ENCODE results near the gene LILRB3. TPM values are rescaled to one million over a fixed set of nuclear protein-coding genes. Genes with fewer than 3 reads are reported as not detected.
"Not testable (repeated sequence)": the region's sequence is repeated elsewhere in the genome, so short reads cannot be mapped to it uniquely, and the experiment has no call there.

LILRB3 gene
- total RNA-seq, 1 experiment from 2014 or later = not detected

GRCh38 chr19:54209058-54209810, 13.6 kb downstream of the LILRB3 start:
- DNase-seq = peak; percentile 76
- H3K36me3 ChIP-seq (replicated peaks; ENCODE audit: control insufficient read depth, insufficient read depth, low read length) = peaks cover 29% of the 10 kb centered on the region

DNA sequence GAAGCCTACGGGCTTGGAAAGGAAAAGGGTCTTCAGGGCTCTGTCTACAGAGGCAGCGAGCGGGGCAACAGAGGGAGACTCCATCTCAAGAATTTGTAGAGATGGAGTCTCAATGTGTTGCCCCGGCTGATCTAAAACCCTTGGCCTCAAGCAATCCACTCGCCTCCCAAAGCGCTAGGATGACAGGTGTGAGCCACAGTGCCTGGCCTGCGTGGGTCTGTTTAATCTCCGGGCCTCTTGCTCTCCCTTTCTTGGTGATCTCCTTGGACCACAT, 14.1 kb downstream of the LILRB3 start:
- Histone ChIP-seq H3K4me3 (ENCODE audit: insufficient read depth, low read depth, low read length) (no peak overlapping the region), H3K27me3 (ENCODE audit: control insufficient read depth, insufficient read depth, low read length) (no peaks in the 10 kb centered on the region), H3K36me3 (replicated peaks; ENCODE audit: control insufficient read depth, insufficient read depth, low read length) (peaks cover 32% of the 10 kb centered on the region)
- no peak for DNase-seq

More at GRCh38 chr19:54209058-54209810, 13.6 kb downstream of the LILRB3 start:
- Histone ChIP-seq H3K4me3 (ENCODE audit: insufficient read depth, low read depth, low read length) (no peak overlapping the region), H3K27me3 (ENCODE audit: control insufficient read depth, insufficient read depth, low read length) (no peaks in the 10 kb centered on the region)

- H3K27me3 ChIP-seq (ENCODE audit: control insufficient read depth, insufficient read depth, low read length) = no peaks in the 10 kb centered on the region
- H3K4me3 ChIP-seq (ENCODE audit: insufficient read depth, low read depth, low read length) = no peak overlapping the region
- peaks cover 37% of the 10 kb centered on the region for H3K36me3 ChIP-seq (replicated peaks; ENCODE audit: control insufficient read depth, insufficient read depth, low read length)
- DNase-seq = peak; percentile 64
Measured at GRCh38 chr19:54207983-54208783, 14.6 kb downstream of the LILRB3 start.

- no peak for DNase-seq
- H3K4me3 ChIP-seq (ENCODE audit: insufficient read depth, low read depth, low read length) = no peak overlapping the region
- H3K36me3 ChIP-seq (replicated peaks; ENCODE audit: control insufficient read depth, insufficient read depth, low read length) = peaks cover 43% of the 10 kb centered on the region
- H3K27me3 ChIP-seq (ENCODE audit: control insufficient read depth, insufficient read depth, low read length) = no peaks in the 10 kb centered on the region
Measured at GRCh38 chr19:54207676-54207982, 15.2 kb downstream of the LILRB3 start.

DNA sequence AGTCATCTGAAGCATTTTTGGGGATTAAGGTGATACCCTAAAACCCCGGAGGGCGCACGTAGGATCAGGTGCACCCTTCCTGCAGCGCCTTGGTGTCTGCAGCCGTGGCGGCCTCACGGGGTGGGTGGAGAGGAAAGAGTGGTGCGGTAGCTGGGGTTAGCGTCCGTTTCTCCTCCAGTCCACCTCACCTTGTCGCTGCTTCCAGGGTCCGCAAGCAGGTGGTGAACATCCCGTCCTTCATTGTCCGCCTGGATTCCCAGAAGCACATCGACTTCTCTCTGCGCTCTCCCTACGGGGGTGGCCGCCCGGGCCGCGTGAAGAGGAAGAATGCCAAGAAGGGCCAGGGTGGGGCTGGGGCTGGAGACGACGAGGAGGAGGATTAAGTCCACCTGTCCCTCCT, 15.6 kb downstream of the LILRB3 start:
- H3K4me3 ChIP-seq (ENCODE audit: insufficient read depth, low read depth, low read length) = not testable (repeated sequence)
- H3K36me3 ChIP-seq (replicated peaks; ENCODE audit: control insufficient read depth, insufficient read depth, low read length) = peaks cover 47% of the 10 kb centered on the region
- DNase-seq = peak; percentile 35

DNA sequence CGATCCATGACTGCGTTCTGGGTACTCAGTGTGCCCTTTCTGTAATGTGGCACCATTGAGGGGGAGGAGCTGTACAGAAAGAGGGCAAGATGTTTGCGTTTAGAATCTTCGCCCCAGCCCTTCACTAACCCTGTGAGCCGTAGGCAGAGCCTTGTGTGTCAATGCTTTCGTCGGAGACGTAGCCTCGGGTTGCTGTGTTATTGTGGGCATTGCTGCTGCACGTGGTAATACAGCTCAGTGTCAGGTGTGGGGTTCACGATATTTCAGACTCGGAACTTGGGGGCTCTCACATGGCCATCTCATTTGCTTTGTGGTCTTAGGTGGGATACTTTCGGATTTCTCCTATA, 16.0 kb downstream of the LILRB3 start:
- Histone ChIP-seq H3K4me3 (ENCODE audit: insufficient read depth, low read depth, low read length) (no peak overlapping the region), H3K27me3 (ENCODE audit: control insufficient read depth, insufficient read depth, low read length) (no peaks in the 10 kb centered on the region), H3K36me3 (replicated peaks; ENCODE audit: control insufficient read depth, insufficient read depth, low read length) (peaks cover 49% of the 10 kb centered on the region)
- no peak for DNase-seq

More for the DNA sequence above, 15.6 kb downstream of the LILRB3 start:
- H3K27me3 ChIP-seq (ENCODE audit: control insufficient read depth, insufficient read depth, low read length) = not testable (repeated sequence)

DNA sequence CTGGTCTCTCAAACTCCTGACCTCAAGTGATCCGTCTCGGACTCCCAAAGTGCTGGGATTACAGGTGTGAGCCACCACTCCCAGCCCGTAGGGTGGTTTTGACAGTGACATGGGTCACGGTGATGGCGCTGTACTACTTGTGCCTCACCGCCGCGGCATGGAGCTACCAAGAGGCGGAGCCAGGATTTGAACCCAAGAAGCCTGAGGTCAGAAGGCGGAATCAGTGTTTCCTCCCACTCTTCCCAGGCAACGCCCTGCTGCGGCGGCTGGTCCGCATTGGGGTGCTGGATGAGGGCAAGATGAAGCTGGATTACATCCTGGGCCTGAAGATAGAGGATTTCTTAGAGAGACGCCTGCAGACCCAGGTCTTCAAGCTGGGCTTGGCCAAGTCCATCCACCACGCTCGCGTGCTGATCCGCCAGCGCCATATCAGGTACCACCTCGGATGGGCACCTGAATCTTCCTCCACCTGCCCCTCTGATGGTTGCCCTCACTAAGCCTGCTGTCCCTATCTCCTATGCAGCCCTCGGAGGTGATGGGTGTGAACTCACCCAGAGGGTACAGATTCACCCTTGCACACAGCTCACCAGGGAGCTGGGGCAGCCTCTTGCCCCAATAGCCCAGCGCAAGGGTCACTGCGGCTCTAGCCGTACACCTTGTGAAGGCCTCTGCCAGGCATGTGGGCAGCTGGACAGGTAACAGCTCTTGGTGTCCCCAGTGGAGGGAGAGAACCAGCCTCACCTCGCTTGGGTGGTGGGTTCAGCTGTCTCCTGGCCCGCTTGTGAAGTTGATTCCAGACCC, 16.6 kb downstream of the LILRB3 start:
- DNase-seq = no peak
- peaks cover 53% of the 10 kb centered on the region for H3K36me3 ChIP-seq (replicated peaks; ENCODE audit: control insufficient read depth, insufficient read depth, low read length)
- H3K4me3 ChIP-seq (ENCODE audit: insufficient read depth, low read depth, low read length) = no peak overlapping the region
- H3K27me3 ChIP-seq (ENCODE audit: control insufficient read depth, insufficient read depth, low read length) = no peaks in the 10 kb centered on the region

DNA sequence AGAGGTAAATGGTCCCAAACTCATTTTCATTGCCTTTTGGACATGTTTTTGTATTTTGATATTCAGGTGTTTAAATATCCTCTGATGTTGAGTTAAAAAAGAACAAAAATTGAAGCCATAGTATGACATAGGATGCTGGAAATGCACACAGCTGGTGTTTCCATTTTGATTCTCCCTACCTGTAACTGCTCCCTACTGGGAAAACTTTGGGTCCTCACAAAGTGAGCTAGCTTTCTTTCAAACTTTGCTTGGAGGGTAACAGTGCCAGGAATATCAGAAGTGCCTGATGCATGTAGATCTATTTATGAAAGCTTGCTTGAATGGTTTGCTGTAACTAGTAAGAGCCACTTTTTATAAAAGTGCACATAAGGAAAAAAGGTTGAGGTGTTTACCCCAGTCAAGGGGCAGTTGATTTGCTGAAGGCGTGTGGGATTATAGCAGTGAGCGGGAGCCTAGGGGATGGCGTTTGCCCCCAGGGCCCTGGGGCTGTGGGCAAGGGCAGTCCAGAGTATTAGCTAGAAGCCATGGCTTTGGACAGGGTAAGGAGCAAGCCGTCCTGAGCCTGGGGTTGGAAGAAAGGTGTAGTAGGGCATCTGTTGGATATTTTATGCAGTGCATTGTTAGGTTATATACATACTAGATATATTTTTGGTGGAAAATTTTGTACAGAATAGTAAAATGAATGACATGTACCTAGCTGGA, 17.9 kb downstream of the LILRB3 start:
- DNase-seq = peak; percentile 22
- Histone ChIP-seq H3K36me3 (replicated peaks; ENCODE audit: control insufficient read depth, insufficient read depth, low read length) (peaks cover 55% of the 10 kb centered on the region), H3K27me3 (ENCODE audit: control insufficient read depth, insufficient read depth, low read length) (no peaks in the 10 kb centered on the region), H3K4me3 (ENCODE audit: insufficient read depth, low read depth, low read length) (no peak overlapping the region)

DNA sequence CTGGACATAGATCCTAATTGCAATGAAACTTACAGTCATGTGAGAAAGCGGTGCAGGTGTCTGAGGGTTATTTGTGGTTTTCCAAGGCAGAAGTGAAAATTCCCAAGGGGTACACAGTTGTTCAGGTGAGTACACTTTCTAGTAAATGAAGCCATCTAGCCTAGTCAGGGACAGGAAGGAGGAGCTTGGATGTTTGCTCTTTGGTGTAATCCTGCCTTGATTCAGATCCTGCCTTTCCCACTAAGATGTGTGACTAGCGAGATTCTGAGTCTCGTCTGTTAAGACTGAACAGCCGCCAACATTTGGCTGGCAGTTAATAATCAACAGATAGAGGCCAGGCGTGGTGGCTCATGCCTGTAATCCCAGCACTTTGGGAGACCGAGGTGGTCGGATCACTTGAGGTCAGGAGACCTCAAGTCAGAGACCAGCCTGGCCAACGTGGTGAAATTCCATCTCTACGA, 19.6 kb downstream of the LILRB3 start:
- Histone ChIP-seq H3K36me3 (replicated peaks; ENCODE audit: control insufficient read depth, insufficient read depth, low read length) (peaks cover 55% of the 10 kb centered on the region), H3K4me3 (ENCODE audit: insufficient read depth, low read depth, low read length) (no peak overlapping the region)

GRCh38 chr19:54201980-54202379, 20.8 kb downstream of the LILRB3 start:
- Histone ChIP-seq H3K36me3 (replicated peaks; ENCODE audit: control insufficient read depth, insufficient read depth, low read length) (peaks cover 49% of the 10 kb centered on the region), H3K27me3 (ENCODE audit: control insufficient read depth, insufficient read depth, low read length) (no peaks in the 10 kb centered on the region), H3K4me3 (ENCODE audit: insufficient read depth, low read depth, low read length) (peak overlapping the region; percentile 92)
- DNase-seq = no peak

More for the DNA sequence above, 19.6 kb downstream of the LILRB3 start:
- H3K27me3 ChIP-seq (ENCODE audit: control insufficient read depth, insufficient read depth, low read length) = no peaks in the 10 kb centered on the region
- DNase-seq = peak; percentile 7

DNA sequence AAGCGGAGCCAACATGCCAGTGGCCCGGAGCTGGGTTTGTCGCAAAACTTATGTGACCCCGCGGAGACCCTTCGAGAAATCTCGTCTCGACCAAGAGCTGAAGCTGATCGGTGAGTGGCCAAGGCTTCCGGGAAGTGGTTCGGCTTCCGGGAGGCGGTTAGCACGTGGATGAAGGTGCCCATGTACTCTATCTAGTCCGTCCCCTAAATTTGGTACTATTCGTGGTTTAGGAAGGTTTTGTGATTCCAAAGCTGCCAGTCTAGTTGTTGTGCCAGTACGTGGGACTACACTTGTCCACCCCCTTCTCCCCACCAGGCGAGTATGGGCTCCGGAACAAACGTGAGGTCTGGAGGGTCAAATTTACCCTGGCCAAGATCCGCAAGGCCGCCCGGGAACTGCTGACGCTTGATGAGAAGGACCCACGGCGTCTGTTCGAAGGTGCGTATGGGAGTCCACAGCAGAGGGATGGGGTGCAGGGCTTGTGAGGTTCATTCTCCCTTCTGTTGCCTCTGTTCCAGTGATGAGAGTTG, 21.6 kb downstream of the LILRB3 start:
- DNase-seq = peak; percentile 27
- H3K36me3 ChIP-seq (replicated peaks; ENCODE audit: control insufficient read depth, insufficient read depth, low read length) = peaks cover 41% of the 10 kb centered on the region
- peak overlapping the region; percentile 92 for H3K4me3 ChIP-seq (ENCODE audit: insufficient read depth, low read depth, low read length)
- no peaks in the 10 kb centered on the region for H3K27me3 ChIP-seq (ENCODE audit: control insufficient read depth, insufficient read depth, low read length)

DNA sequence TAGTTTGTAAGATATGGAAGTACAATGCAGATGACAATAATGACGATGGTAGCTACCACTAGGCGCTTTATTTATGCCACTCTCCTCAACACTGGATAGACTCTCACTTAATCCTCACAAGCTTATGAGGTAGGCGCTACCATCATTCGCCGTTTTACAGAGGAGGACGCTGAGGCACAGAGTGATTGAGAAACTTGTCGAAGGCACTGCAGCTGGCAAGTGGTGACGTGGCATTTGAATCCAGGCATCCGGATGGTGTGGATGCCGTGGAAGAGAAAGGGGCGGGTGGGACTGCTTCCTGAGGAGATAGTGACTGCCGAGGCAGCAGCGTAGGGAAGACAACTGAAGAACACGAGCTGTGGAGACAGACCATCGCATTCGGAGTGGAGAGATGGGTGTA, 23.4 kb downstream of the LILRB3 start:
- peak; percentile 18 for DNase-seq
- Histone ChIP-seq H3K36me3 (replicated peaks; ENCODE audit: control insufficient read depth, insufficient read depth, low read length) (peaks cover 30% of the 10 kb centered on the region), H3K27me3 (ENCODE audit: control insufficient read depth, insufficient read depth, low read length) (no peaks in the 10 kb centered on the region), H3K4me3 (ENCODE audit: insufficient read depth, low read depth, low read length) (no peak overlapping the region)

DNA sequence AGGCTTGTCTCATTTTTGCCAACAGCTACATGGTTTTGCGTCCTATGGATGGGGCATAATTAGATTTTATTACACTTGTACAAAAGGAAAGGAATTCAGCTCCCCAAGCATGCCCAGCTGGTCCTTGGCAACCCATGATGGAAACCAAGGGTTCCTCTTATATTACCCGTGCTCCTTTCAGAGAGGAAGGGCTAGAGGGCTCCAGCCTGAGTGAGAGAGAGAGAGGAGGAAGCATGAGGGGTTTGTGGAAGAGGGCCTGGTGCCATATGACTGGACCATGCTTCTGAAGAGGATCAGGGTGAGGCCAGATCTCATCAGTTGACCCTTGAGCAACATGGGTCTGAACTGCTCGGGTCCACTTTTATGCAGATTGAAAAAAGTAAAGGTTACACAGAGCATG, 25.7 kb downstream of the LILRB3 start:
- H3K4me3 ChIP-seq (ENCODE audit: insufficient read depth, low read depth, low read length) = no peak overlapping the region
- peaks cover 18% of the 10 kb centered on the region for H3K36me3 ChIP-seq (replicated peaks; ENCODE audit: control insufficient read depth, insufficient read depth, low read length)
- DNase-seq = no peak
- no peaks in the 10 kb centered on the region for H3K27me3 ChIP-seq (ENCODE audit: control insufficient read depth, insufficient read depth, low read length)

- Histone ChIP-seq H3K27me3 (ENCODE audit: control insufficient read depth, insufficient read depth, low read length) (no peaks in the 10 kb centered on the region), H3K4me3 (ENCODE audit: insufficient read depth, low read depth, low read length) (no peak overlapping the region), H3K36me3 (replicated peaks; ENCODE audit: control insufficient read depth, insufficient read depth, low read length) (peaks cover 15% of the 10 kb centered on the region)
- DNase-seq = no peak
Measured at GRCh38 chr19:54196536-54196935, 26.3 kb downstream of the LILRB3 start.

Measured in H7 (cell line).